GM12878 (cell line): Measurements from ENCODE around the gene MMD2. TPM values are rescaled to one million over a fixed set of nuclear protein-coding genes. Genes with fewer than 3 reads are reported as not detected.

Experiments used
- ATAC-seq: fragments of 200-7000 bp; cut with Tn5 transposase; 3 replicates; pipeline ENCODE4 v1.9.1; 2020; ENCODE audit warnings: mild to moderate bottlenecking, moderate library complexity
- BruUV-seq: library from RNA; stranded (reverse); fragments of 400-500 nt; replicated peaks from 2 replicates; lab custom pipeline; 2021; lab: Mats Ljungman, UMichigan
- CTCF ChIA-PET: fragments of 300-600 bp; sonication (Branson Sonifier 250); formaldehyde crosslinking; extraction: SDS; loops from one replicate; lab custom pipeline; 2021; ENCODE audit warnings: inconsistent platforms; lab: Yijun Ruan, JAX
- POLR2A ChIA-PET: fragments of 350-600 bp; formaldehyde crosslinking; extraction: SDS; loops from one replicate; lab custom pipeline; 2021; ENCODE audit warnings: inconsistent platforms; lab: Charles Lee
- RAD21 ChIA-PET: fragments of 300-600 bp; sonication (Branson Sonifier 250); formaldehyde crosslinking; loops from one replicate; lab custom pipeline; 2023; ENCODE audit warnings: antibody characterized with exemption; ENCODE audit not compliant: unreplicated experiment; lab: Charles Lee
- SMC1A ChIA-PET: fragments of 300-600 bp; sonication (Branson Sonifier 250); formaldehyde crosslinking; loops from one replicate; lab custom pipeline; 2023; ENCODE audit not compliant: unreplicated experiment, uncharacterized antibody; lab: Charles Lee
- DNase-seq: peaks from one replicate; pipeline ENCODE4 v3.0.0-alpha.2; 2011; ENCODE audit warnings: low read depth, low spot score
- FAIRE-seq: peaks from 3 replicates; lab custom pipeline; 2011; peaks lifted over from hg19 to GRCh38; lab: Jason Lieb, UNC
- H2AFZ ChIP-seq: 2 replicates; pipeline ENCODE4 v1.6.0; 2011; ENCODE audit warnings: low read depth, low read length, control low read depth; ENCODE audit not compliant: control insufficient read depth
- H3K27ac ChIP-seq: 2 replicates; pipeline ENCODE4 v1.5.1; 2011; ENCODE audit warnings: control low read depth; ENCODE audit not compliant: control insufficient read depth, insufficient read depth
- H3K27me3 ChIP-seq, 2 experiments: replicated peaks in 1 of 2; 2 replicates each; pipeline versions ENCODE4 v1.6.0 to v1.6.1; 2011; ENCODE audit warnings: low read length in 1 of 2; ENCODE audit not compliant: control insufficient read depth in 2 of 2, insufficient read depth in 2 of 2
- H3K36me3 ChIP-seq, 2 experiments: 2 replicates each; pipeline ENCODE4 v1.5.1; 2011; ENCODE audit warnings: low read length in 1 of 2; ENCODE audit not compliant: control insufficient read depth in 2 of 2, insufficient read depth in 2 of 2
- H3K4me1 ChIP-seq: 2 replicates; pipeline ENCODE4 v1.6.1; 2011; ENCODE audit warnings: mild to moderate bottlenecking, low read length, moderate library complexity, mixed read lengths; ENCODE audit not compliant: control insufficient read depth, insufficient read depth
- H3K4me2 ChIP-seq: 2 replicates; pipeline ENCODE4 v1.6.0; 2011; ENCODE audit warnings: control low read depth; ENCODE audit not compliant: control insufficient read depth, insufficient read depth
- H3K4me3 ChIP-seq: fragments of 200-600 bp; sonication (generic); 2 replicates; pipeline ENCODE4 v1.5.1; 2016
- H3K79me2 ChIP-seq: 2 replicates; pipeline ENCODE4 v1.6.0; 2011; ENCODE audit warnings: low read length; ENCODE audit not compliant: control insufficient read depth, insufficient read depth
- H3K9ac ChIP-seq: 2 replicates; pipeline ENCODE4 v1.8.0; 2011; ENCODE audit warnings: low read length, control low read depth, mixed read lengths; ENCODE audit not compliant: control insufficient read depth, insufficient read depth
- H3K9me3 ChIP-seq: replicated peaks from 3 replicates; pipeline ENCODE4 v1.5.1; 2011; ENCODE audit warnings: mild to moderate bottlenecking, low read length; ENCODE audit not compliant: control insufficient read depth, insufficient read depth
- H4K20me1 ChIP-seq: 2 replicates; pipeline ENCODE4 v1.6.0; 2011; ENCODE audit not compliant: control insufficient read depth, insufficient read depth
- EED ChIP-seq: sonication (generic); IDR thresholded peaks from 2 replicates; pipeline ENCODE4 v1.6.1; 2016; ENCODE audit warnings: antibody characterized with exemption, low read depth
- MEF2A ChIP-seq: IDR thresholded peaks from 2 replicates; pipeline ENCODE4 v1.6.1; 2011; ENCODE audit warnings: low read depth, mild to moderate bottlenecking, low read length, moderate library complexity; ENCODE audit not compliant: insufficient read depth
- NBN ChIP-seq: fragments of 450-650 bp; IDR thresholded peaks from 2 replicates; pipeline ENCODE4 v1.6.1; 2016
- NFXL1 ChIP-seq: fragments of 450-650 bp; IDR thresholded peaks from 2 replicates; pipeline ENCODE4 v1.6.1; 2017; ENCODE audit warnings: antibody characterized with exemption, mild to moderate bottlenecking, borderline replicate concordance
- NFYB ChIP-seq: IDR thresholded peaks from 2 replicates; pipeline ENCODE4 v1.6.1; 2011; ENCODE audit warnings: low read depth, mild to moderate bottlenecking, low read length, improper control_type of control experiment, moderate library complexity; ENCODE audit not compliant: insufficient read depth
- POU2F2 ChIP-seq: IDR thresholded peaks from 3 replicates; pipeline ENCODE4 v1.6.1; 2011; ENCODE audit warnings: low read depth, mild to moderate bottlenecking, low read length, borderline replicate concordance
- RELB ChIP-seq: fragments of 450-650 bp; IDR thresholded peaks from 2 replicates; pipeline ENCODE4 v1.6.1; 2017; ENCODE audit warnings: low read depth, mild to moderate bottlenecking, moderate library complexity
- RFX5 ChIP-seq: IDR thresholded peaks from 2 replicates; pipeline ENCODE4 v1.6.1; 2011; ENCODE audit warnings: low read depth, low read length, improper control_type of control experiment
- SKIL ChIP-seq: fragments of 450-650 bp; IDR thresholded peaks from 2 replicates; pipeline ENCODE4 v1.6.1; 2017; ENCODE audit warnings: mild to moderate bottlenecking, low read depth, inconsistent platforms; ENCODE audit not compliant: poor library complexity, severe bottlenecking
- SMAD5 ChIP-seq: IDR thresholded peaks from 2 replicates; pipeline ENCODE4 v1.6.1; 2016; ENCODE audit warnings: antibody characterized with exemption, low read depth
- SUZ12 ChIP-seq: fragments of 200-600 bp; sonication (generic); IDR thresholded peaks from one replicate; pipeline ENCODE4 v1.6.1; 2018; ENCODE audit warnings: antibody characterized with exemption, mild to moderate bottlenecking; ENCODE audit not compliant: unreplicated experiment
- ZNF384 ChIP-seq: IDR thresholded peaks from 2 replicates; pipeline ENCODE4 v1.6.1; 2012; ENCODE audit warnings: low read depth, mild to moderate bottlenecking, low read length, improper control_type of control experiment, borderline replicate concordance
- WGBS: methylation state at CpG from one replicate; pipeline ENCODE4 v1.1.6; 2016; ENCODE audit warnings: low lambda C conversion rate; ENCODE audit not compliant: insufficient replicate concordance, insufficient coverage; ENCODE audit errors: missing lambda C conversion rate; 5-methylcytosine and 5-hydroxymethylcytosine counted together
- in situ Hi-C: fragments of 300-500 bp; cut with MboI; formaldehyde crosslinking; loops from 9 replicates; pipeline ENCODE4 v1.14.3; 2018; ENCODE audit warnings: mixed read lengths
- intact Hi-C: fragments of 100-400 bp; cut with micrococcal nuclease; formaldehyde crosslinking; loops from one replicate; pipeline ENCODE4 v1.14.2; 2022; ENCODE audit not compliant: unreplicated experiment
- polyA plus RNA-seq, 11 experiments: library from polyadenylated mRNA; depleted of rRNA in 4 of 11; unstranded in 6 of 11; stranded (reverse) in 5 of 11; fragments of >200 nt; fragmentation: Nextera tagmentation in 4 of 11; fragmentation: Illumina TruSeq in 1 of 11; extraction: Ambion mirVana in 4 of 11; extraction: Trizol in 1 of 11; gene quantifications; 1 replicate in 1 of 11; 2 replicates in 10 of 11; pipeline versions ENCODE4 v1.2.1 to v1.2.3, GENCODE V29; 2011 to 2016; ENCODE audit warnings: inconsistent platforms in 2 of 11, missing spikeins in 2 of 11, low read depth in 1 of 11
- total RNA-seq, 4 experiments: library from RNA; depleted of rRNA in 3 of 4; stranded (reverse); fragments of >200 nt in 3 of 4; fragmentation: Illumina TruSeq in 1 of 4; extraction: Trizol in 1 of 4; gene quantifications; 2 replicates each; pipeline versions ENCODE4 v1.2.1 to v1.2.3, GENCODE V29; 2013 to 2021
- TF ChIP-seq, protein P1 (sequence below): IDR thresholded peaks from 2 replicates; pipeline ENCODE4 v1.6.1; 2011; ENCODE audit warnings: low read depth, low read length, improper control_type of control experiment, borderline replicate concordance

MMD2 gene
- total and polyA plus RNA-seq, 10 of the 15 experiments (the other 5 are each of a cell fraction or from before 2014, with no cell fraction given), result not detected

GRCh38 chr7:4882169-4883032, 76.6 kb downstream of the MMD2 start (continued):
- TF ChIP-seq, protein P1, sequence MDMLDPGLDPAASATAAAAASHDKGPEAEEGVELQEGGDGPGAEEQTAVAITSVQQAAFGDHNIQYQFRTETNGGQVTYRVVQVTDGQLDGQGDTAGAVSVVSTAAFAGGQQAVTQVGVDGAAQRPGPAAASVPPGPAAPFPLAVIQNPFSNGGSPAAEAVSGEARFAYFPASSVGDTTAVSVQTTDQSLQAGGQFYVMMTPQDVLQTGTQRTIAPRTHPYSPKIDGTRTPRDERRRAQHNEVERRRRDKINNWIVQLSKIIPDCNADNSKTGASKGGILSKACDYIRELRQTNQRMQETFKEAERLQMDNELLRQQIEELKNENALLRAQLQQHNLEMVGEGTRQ, result no peak

GRCh38 chr7:4880218-4880617, 78.8 kb downstream of the MMD2 start:
- Histone ChIP-seq H3K4me3 (no peak overlapping the region), H4K20me1 (no peaks in the 10 kb centered on the region), H3K79me2 (no peaks in the 10 kb centered on the region), H3K4me2 (no peak overlapping the region), H3K27me3 (peaks cover 3% of the 10 kb centered on the region in 2 experiments; a peak in 3 of 4 replicates), H3K4me1 (no peaks in the 10 kb centered on the region), H3K27ac (no peak overlapping the region), H3K9ac (no peak overlapping the region), H3K9me3 (no peaks in the 10 kb centered on the region), H3K36me3 (no peaks in the 10 kb centered on the region), H2AFZ (no peak overlapping the region)
- SMC1A ChIA-PET, result no interaction called here
- no peak for TF ChIP-seq SUZ12
- TF ChIP-seq MEF2A, result no peak
- TF ChIP-seq SMAD5, result no peak
- TF ChIP-seq EED, result no peak
- TF ChIP-seq NBN, result no peak
- TF ChIP-seq POU2F2, result no peak
- TF ChIP-seq NFYB, result no peak
- TF ChIP-seq RELB, result no peak
- no peak for TF ChIP-seq SKIL
- no peak for TF ChIP-seq NFXL1
- TF ChIP-seq ZNF384, result no peak
- no peak for TF ChIP-seq RFX5
- WGBS, result 39% methylated on average over 10 of the region's 10 CpGs
- FAIRE-seq (no peak), DNase-seq (no peak), ATAC-seq (no peak)
- in situ Hi-C loops, result no loop called here
- CTCF ChIA-PET, result no interaction called here
- no TSS peak for BruUV-seq
- POLR2A ChIA-PET, result no interaction called here
- intact Hi-C loops, result no loop called here
- RAD21 ChIA-PET, result no interaction called here
